ENCODE data around the gene UBIAD1.

DNA sequence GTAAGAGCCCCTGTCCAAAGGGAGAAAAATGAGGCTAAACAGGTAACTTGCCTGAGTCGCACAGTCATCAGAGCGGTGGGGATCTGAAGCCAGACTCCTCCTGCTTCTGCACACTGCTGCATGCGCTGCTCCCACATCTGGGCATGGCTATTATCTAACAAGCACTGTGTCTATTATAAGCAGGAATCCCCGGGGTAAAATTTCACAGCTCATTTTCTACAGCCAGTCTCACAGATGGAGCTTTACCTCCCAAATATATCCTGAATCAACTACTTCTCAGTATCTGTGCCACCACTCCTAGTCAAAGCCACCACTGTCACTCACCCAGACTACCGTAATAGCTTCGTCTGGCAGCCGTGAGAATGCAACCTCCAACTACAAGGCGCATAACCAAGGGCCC, 20.5 kb upstream of the UBIAD1 start:
- TF ChIP-seq, protein P1, sequence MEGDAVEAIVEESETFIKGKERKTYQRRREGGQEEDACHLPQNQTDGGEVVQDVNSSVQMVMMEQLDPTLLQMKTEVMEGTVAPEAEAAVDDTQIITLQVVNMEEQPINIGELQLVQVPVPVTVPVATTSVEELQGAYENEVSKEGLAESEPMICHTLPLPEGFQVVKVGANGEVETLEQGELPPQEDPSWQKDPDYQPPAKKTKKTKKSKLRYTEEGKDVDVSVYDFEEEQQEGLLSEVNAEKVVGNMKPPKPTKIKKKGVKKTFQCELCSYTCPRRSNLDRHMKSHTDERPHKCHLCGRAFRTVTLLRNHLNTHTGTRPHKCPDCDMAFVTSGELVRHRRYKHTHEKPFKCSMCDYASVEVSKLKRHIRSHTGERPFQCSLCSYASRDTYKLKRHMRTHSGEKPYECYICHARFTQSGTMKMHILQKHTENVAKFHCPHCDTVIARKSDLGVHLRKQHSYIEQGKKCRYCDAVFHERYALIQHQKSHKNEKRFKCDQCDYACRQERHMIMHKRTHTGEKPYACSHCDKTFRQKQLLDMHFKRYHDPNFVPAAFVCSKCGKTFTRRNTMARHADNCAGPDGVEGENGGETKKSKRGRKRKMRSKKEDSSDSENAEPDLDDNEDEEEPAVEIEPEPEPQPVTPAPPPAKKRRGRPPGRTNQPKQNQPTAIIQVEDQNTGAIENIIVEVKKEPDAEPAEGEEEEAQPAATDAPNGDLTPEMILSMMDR (IDR thresholded peaks at IDR 0.05) = no peak
- no peak for TF ChIP-seq POLR2A (IDR thresholded peaks at IDR 0.05)
